ENCODE results near the gene OR10AD1.

DNA sequence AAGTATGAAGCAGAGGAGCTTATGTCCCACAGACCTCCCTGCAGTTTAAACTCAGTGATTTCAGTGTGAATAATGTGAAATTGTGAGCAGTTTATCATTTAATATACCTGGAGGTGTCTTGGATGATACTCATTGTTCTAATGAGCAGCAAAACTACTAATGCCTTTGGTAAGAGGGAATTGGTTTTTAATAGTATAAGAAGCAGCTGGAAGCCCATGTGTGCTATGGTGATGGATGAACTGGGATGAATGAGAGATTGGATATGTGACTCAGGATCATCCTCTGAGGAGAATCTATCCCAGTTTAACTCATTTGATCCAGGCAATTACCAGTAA lies 26.7 kb downstream of the OR10AD1 start:
- TF ChIP-seq POLR2A (IDR thresholded peaks at IDR 0.05; ENCODE audit: low read depth, low read length) (no peak), POLR2AphosphoS5 (IDR thresholded peaks at IDR 0.05; ENCODE audit: low read depth, low read length) (no peak)

All from GM12892 (cell line).